Tibial nerve (tissue), 4 donors: ENCODE measurements around the gene PRIM1. TPM values are rescaled to one million over a fixed set of nuclear protein-coding genes. Genes with fewer than 3 reads are reported as not detected.

ENCODE experiments used
- DNase-seq, 2 donors: peaks; one replicate each; pipeline ENCODE4 v3.0.0-alpha.2; 2019; ENCODE audit warnings: low spot score in 2 of 2
- H3K27ac ChIP-seq, 4 donors: fragments of 200-600 bp; sonication (generic) in 3 of 4; one replicate each; pipeline ENCODE4 v1.5.1; 2017 to 2019; ENCODE audit warnings: mild to moderate bottlenecking in 1 of 4
- H3K27me3 ChIP-seq, 2 donors: fragments of 200-600 bp; sonication (generic) in 1 of 2; one replicate each; pipeline versions ENCODE4 v1.5.1 to v1.6.0; 2017 to 2019
- H3K36me3 ChIP-seq, 3 donors: fragments of 200-600 bp; sonication (generic); one replicate each; pipeline ENCODE4 v1.5.1; 2018 to 2019
- H3K4me1 ChIP-seq, 4 donors: fragments of 200-600 bp; sonication (generic) in 3 of 4; one replicate each; pipeline ENCODE4 v1.5.1; 2017 to 2019
- H3K4me3 ChIP-seq, 4 donors: fragments of 200-600 bp; sonication (generic) in 3 of 4; one replicate each; pipeline ENCODE4 v1.5.1; 2017 to 2019; ENCODE audit warnings: mild to moderate bottlenecking in 1 of 4, moderate library complexity in 1 of 4
- H3K9me3 ChIP-seq, 4 donors: fragments of 200-600 bp; sonication (generic) in 3 of 4; one replicate each; pipeline ENCODE4 v1.5.1; 2017 to 2019
- EP300 ChIP-seq, 2 donors: sonication (generic); formaldehyde crosslinking; IDR thresholded peaks; one replicate each; pipeline ENCODE4 v1.6.1; 2017; ENCODE audit warnings: antibody characterized with exemption in 2 of 2, mild to moderate bottlenecking in 1 of 2
- POLR2A ChIP-seq, 2 donors: fragments of 450-650 bp; IDR thresholded peaks; one replicate each; pipeline ENCODE4 v1.6.1; 2017; ENCODE audit warnings: antibody characterized with exemption in 2 of 2, mild to moderate bottlenecking in 2 of 2, moderate library complexity in 2 of 2
- WGBS, 2 donors: methylation state at CpG; one replicate each; pipeline ENCODE4 v1.1.5; 2018; 5-methylcytosine and 5-hydroxymethylcytosine counted together
- total RNA-seq, 4 donors: library from RNA; depleted of rRNA; stranded (reverse); fragments of >200 nt; gene quantifications; one replicate each; pipeline ENCODE4 v1.1.0, GENCODE V29; 2016
- TF ChIP-seq, protein P1 (sequence below), 5 experiments: fragments of 200-600 bp in 3 of 5; fragments of 450-650 bp in 2 of 5; sonication (generic) in 3 of 5; IDR thresholded peaks; one replicate each; pipeline ENCODE4 v1.5.1; 2016 to 2019; ENCODE audit warnings: antibody characterized with exemption in 5 of 5, mild to moderate bottlenecking in 3 of 5, moderate library complexity in 2 of 5

Gene PRIM1
- total RNA-seq, 4 donors from 2014 or later: 2.4 to 10.1 (median 6.1) TPM

DNA sequence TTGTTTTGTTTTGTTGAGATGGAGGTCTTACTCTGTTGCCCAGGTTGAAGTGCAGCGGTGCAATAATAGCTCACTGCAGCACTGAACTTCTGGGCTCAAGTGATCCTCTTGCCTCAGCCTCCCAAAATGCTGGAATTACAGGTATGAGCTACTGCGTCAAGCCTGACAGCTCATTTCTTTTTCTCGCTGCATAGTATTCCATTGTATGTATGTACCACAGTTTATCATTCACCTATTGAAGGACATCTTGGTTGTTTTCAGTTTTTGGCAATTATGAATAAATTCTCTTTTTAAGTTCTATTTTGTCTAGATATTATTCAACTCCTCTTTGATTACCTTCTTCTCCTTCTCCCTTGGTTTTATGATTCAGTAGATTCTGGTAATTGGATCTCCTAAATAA lies 24.5 kb upstream of the PRIM1 start:
- no peak for DNase-seq
- Histone ChIP-seq H3K27me3 (no peaks in the 10 kb centered on the region), H3K9me3 (no peaks in the 10 kb centered on the region), H3K4me1 (no peaks in the 10 kb centered on the region), H3K36me3 (no peaks in the 10 kb centered on the region), H3K27ac (no peak overlapping the region), H3K4me3 (no peak overlapping the region)
- 95 to 98% methylated on average over 3 of the region's 3 CpGs for WGBS, 2 donors
- TF ChIP-seq EP300 (IDR thresholded peaks at IDR 0.05): no peak
- TF ChIP-seq, protein P1, sequence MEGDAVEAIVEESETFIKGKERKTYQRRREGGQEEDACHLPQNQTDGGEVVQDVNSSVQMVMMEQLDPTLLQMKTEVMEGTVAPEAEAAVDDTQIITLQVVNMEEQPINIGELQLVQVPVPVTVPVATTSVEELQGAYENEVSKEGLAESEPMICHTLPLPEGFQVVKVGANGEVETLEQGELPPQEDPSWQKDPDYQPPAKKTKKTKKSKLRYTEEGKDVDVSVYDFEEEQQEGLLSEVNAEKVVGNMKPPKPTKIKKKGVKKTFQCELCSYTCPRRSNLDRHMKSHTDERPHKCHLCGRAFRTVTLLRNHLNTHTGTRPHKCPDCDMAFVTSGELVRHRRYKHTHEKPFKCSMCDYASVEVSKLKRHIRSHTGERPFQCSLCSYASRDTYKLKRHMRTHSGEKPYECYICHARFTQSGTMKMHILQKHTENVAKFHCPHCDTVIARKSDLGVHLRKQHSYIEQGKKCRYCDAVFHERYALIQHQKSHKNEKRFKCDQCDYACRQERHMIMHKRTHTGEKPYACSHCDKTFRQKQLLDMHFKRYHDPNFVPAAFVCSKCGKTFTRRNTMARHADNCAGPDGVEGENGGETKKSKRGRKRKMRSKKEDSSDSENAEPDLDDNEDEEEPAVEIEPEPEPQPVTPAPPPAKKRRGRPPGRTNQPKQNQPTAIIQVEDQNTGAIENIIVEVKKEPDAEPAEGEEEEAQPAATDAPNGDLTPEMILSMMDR (IDR thresholded peaks at IDR 0.05): no peak
- no peak for TF ChIP-seq POLR2A (IDR thresholded peaks at IDR 0.05)

DNA sequence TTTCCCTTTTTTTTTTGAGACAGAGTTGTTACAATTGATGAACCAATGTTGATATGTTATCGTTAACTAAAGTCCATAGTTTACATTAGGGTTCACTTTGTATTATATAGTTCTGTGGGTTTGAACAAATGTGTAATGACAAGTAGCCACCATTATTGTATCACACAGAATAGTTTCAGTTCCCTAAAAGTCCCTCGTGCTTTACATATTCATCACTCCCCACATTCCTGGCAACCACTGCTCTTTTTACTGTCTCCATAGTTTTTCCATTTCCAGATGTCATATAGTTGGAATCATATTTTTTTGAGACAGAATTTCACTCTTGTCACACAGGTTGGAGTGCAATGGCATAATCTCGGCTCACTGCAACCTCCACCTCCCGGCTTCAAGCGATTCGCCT lies 23.5 kb upstream of the PRIM1 start:
- no peak overlapping the region for H3K4me3 ChIP-seq
- no peaks in the 10 kb centered on the region for H3K27me3 ChIP-seq
- no peak overlapping the region for H3K27ac ChIP-seq
- WGBS, 2 donors: 91 to 94% methylated on average over 6 of the region's 6 CpGs
- no peak for DNase-seq
- TF ChIP-seq, protein P1 (IDR thresholded peaks at IDR 0.05): no peak
- TF ChIP-seq EP300 (IDR thresholded peaks at IDR 0.05) (no peak), POLR2A (IDR thresholded peaks at IDR 0.05) (no peak)
- no peaks in the 10 kb centered on the region for H3K9me3 ChIP-seq
- no peaks in the 10 kb centered on the region for H3K4me1 ChIP-seq
- no peaks in the 10 kb centered on the region for H3K36me3 ChIP-seq

DNA sequence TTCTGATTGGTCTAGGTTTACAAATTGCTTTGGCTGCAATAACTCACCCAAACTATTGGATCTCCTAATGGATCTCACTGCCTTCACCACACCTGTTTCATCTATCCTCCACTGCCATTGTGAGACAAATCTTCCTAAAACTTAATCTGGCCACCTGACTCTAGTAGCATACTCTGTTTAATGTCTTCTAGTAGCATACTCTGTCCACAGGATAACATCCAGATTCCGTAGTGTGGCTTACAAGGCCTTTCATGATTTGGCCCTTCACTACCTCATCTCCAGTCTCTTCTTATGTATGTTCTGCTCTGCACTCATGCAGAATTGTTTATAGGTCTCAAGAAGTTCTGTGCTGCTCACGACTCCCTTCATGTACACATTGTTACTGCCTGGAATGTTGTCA lies 21.0 kb upstream of the PRIM1 start:
- no peak for DNase-seq
- no peaks in the 10 kb centered on the region for H3K27me3 ChIP-seq
- WGBS, 2 donors: 87 to 92% methylated on average over 2 of the region's 2 CpGs
- no peak overlapping the region for H3K4me3 ChIP-seq
- no peak overlapping the region for H3K27ac ChIP-seq
- TF ChIP-seq EP300 (IDR thresholded peaks at IDR 0.05): no peak
- TF ChIP-seq POLR2A (IDR thresholded peaks at IDR 0.05): no peak
- TF ChIP-seq, protein P1 (IDR thresholded peaks at IDR 0.05): no peak
- no peaks in the 10 kb centered on the region for H3K9me3 ChIP-seq
- no peaks in the 10 kb centered on the region for H3K4me1 ChIP-seq
- H3K36me3 ChIP-seq: no peaks in the 10 kb centered on the region

DNA sequence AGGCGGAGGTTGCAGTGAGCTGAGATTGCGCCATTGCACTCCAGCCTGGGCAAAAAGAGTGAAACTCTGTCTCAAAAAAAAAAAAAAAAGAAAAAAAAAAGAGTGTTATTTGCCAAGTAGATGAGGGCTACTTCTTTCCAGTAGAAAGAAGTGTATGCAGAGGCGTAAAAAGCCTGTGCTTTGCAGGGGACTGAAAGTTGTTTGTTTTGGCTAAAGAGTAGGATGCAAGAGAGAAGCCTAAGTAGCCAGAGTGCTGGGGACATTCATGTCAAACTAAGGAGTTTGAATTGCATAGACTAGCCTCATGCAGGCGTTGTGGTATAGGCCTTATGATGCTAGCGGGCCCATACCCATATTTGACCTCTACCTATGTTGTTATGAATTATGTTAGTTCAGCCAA lies 20.5 kb upstream of the PRIM1 start:
- TF ChIP-seq POLR2A (IDR thresholded peaks at IDR 0.05) (no peak), EP300 (IDR thresholded peaks at IDR 0.05) (no peak)
- TF ChIP-seq, protein P1 (IDR thresholded peaks at IDR 0.05): no peak
- no peaks in the 10 kb centered on the region for H3K9me3 ChIP-seq
- H3K36me3 ChIP-seq: no peaks in the 10 kb centered on the region
- H3K27me3 ChIP-seq: no peaks in the 10 kb centered on the region
- H3K4me1 ChIP-seq: no peaks in the 10 kb centered on the region
- DNase-seq: no peak
- H3K27ac ChIP-seq: no peak overlapping the region
- H3K4me3 ChIP-seq: no peak overlapping the region
- 75 to 86% methylated on average over 5 of the region's 5 CpGs for WGBS, 2 donors

DNA sequence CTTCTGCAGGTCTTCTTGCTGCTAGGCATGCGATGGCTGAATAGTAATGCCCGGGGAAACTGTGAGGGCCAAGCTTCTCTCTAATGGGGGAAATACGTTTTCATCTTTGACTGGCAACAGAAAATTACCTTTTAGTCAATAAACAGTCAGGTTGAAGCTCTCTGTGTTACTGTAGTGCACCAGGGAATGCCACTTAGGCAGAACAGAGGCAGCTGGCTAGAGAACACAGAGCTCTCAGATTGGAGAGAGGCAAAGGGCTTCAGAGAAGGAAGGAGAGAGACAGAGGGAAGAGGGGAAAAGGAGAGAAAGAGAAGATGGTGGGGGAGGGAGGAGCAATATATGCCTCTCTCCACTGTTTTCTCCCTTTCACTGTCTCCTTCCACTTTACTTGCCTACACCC lies 17.7 kb upstream of the PRIM1 start:
- no peak overlapping the region for H3K27ac ChIP-seq
- TF ChIP-seq EP300 (IDR thresholded peaks at IDR 0.05) (no peak), POLR2A (IDR thresholded peaks at IDR 0.05) (no peak)
- TF ChIP-seq, protein P1 (IDR thresholded peaks at IDR 0.05): no peak
- DNase-seq: no peak
- WGBS, 2 donors: 83 to 86% methylated on average over 3 of the region's 3 CpGs
- no peaks in the 10 kb centered on the region for H3K4me1 ChIP-seq
- H3K4me3 ChIP-seq: no peak overlapping the region
- no peaks in the 10 kb centered on the region for H3K36me3 ChIP-seq
- no peaks in the 10 kb centered on the region for H3K27me3 ChIP-seq
- H3K9me3 ChIP-seq: no peaks in the 10 kb centered on the region
